HG03064 (cell line): ENCODE measurements around the gene ARHGEF39.

Source experiments
- ATAC-seq: cut with Tn5 transposase; IDR thresholded peaks from one replicate; pipeline ENCODE4 v1.9.1; 2021; ENCODE audit warnings: low read depth; ENCODE audit not compliant: unreplicated experiment

ARHGEF39 gene

DNA sequence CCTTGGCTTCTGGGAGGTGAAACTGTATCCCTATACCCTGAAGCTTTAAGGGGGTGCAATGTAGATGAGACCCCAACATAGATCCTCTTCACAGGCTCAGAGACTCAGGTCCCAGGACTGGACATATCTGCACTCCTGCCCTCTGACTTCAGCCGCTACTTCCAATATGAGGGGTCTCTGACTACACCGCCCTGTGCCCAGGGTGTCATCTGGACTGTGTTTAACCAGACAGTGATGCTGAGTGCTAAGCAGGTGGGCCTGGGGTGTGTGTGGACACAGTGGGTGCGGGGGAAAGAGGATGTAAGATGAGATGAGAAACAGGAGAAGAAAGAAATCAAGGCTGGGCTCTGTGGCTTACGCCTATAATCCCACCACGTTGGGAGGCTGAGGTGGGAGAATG lies 14.1 kb upstream of the ARHGEF39 start:
- ATAC-seq = no peak

GRCh38 chr9:35675732-35676392 lies 10.9 kb upstream of the ARHGEF39 start:
- ATAC-seq = no peak

GRCh38 chr9:35675204-35675603 lies 10.2 kb upstream of the ARHGEF39 start:
- no peak for ATAC-seq

DNA sequence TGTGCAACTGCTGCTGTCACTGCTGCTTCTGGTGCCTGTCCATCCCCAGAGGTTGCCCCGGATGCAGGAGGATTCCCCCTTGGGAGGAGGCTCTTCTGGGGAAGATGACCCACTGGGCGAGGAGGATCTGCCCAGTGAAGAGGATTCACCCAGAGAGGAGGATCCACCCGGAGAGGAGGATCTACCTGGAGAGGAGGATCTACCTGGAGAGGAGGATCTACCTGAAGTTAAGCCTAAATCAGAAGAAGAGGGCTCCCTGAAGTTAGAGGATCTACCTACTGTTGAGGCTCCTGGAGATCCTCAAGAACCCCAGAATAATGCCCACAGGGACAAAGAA lies 9.0 kb upstream of the ARHGEF39 start:
- ATAC-seq = no peak

DNA sequence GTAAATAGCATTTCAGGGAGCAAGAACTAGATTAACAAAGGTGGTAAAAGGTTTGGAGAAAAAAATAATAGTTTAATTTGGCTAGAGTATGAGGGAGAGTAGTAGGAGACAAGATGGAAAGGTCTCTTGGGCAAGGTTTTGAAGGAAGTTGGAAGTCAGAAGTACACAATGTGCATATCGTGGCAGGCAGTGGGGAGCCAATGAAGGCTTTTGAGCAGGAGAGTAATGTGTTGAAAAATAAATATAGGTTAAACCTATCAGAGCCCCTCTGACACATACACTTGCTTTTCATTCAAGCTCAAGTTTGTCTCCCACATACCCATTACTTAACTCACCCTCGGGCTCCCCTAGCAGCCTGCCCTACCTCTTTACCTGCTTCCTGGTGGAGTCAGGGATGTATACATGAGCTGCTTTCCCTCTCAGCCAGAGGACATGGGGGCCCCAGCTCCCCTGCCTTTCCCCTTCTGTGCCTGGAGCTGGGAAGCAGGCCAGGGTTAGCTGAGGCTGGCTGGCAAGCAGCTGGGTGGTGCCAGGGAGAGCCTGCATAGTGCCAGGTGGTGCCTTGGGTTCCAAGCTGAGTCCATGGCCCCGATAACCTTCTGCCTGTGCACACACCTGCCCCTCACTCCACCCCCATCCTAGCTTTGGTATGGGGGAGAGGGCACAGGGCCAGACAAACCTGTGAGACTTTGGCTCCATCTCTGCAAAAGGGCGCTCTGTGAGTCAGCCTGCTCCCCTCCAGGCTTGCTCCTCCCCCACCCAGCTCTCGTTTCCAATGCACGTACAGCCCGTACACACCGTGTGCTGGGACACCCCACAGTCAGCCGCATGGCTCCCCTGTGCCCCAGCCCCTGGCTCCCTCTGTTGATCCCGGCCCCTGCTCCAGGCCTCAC lies 8.4 kb upstream of the ARHGEF39 start, which contains the start of gene CA9:
Gene CA9, plus strand, starts transcription at position 797 of the 893 bp plus-strand sequence. Its CDS starts 32 bp downstream, at position 829.
- no peak for ATAC-seq

- no peak for ATAC-seq
Measured at GRCh38 chr9:35669331-35670145, 4.5 kb upstream of the ARHGEF39 start.

DNA sequence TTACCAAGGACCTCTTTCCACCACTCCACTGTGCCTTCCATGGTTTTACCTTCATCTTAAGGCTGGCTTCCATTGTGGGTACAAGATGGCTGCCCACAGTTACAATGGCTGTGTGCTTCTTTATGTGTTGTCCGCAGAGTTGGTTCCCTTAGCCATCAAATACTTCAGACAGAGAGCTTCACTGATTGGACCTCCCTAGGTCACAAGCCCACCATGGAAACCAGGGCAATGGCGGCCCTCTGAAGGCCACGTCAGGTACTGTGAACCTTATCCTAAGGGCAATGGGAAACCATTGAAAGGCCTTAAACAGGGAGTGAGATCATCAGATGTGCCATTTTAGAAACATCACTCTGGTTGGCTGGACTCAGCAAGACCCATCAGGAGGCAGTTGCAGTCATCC lies 2.9 kb upstream of the ARHGEF39 start:
- ATAC-seq = no peak

GRCh38 chr9:35666549-35666948 lies 1.6 kb upstream of the ARHGEF39 start:
- ATAC-seq = no peak

- ATAC-seq = no peak
Measured at GRCh38 chr9:35666045-35666444, 1.1 kb upstream of the ARHGEF39 start.

DNA sequence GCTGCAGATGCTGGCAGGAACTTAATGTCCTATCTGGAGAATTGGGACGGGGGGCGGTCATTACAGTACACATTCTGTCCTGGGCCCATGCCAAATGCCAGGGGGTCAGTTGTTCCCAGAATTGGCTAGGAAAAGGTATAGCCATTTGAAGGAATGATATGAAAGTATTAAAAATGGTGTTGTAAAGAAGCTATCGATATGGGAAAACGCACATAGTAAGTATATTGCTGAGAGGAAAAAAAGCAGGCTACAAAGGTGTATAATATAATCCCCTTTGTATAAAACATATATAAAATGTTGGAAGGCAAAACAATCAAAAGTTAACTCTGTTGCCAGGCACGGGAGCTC lies 450 bp upstream of the ARHGEF39 start:
- no peak for ATAC-seq

DNA sequence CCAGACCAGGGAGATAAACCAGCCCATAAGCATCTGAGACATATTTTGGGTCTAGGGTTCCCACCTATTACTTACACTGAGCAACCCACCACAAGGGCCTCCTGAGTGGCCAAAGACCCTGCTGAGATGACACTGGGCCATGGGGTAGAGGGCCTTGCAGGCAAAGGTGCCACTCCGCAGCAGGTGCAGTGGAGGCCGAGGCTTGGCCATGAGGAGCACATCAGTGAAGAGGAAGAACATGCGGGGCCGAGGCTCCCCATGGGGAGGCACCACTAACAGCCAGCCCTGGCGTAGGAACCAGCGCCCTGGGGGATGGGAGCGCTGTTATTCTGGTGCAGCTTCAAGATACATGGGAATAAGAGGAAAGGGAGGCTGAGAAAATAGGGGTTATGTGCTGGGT lies 2.6 kb downstream of the ARHGEF39 start:
- no peak for ATAC-seq

- no peak for ATAC-seq
Measured at GRCh38 chr9:35661756-35662350, 3.1 kb downstream of the ARHGEF39 start.

- ATAC-seq = no peak
Measured at GRCh38 chr9:35660966-35661415, 4.0 kb downstream of the ARHGEF39 start.

GRCh38 chr9:35659340-35659739 lies 5.7 kb downstream of the ARHGEF39 start:
- no peak for ATAC-seq

DNA sequence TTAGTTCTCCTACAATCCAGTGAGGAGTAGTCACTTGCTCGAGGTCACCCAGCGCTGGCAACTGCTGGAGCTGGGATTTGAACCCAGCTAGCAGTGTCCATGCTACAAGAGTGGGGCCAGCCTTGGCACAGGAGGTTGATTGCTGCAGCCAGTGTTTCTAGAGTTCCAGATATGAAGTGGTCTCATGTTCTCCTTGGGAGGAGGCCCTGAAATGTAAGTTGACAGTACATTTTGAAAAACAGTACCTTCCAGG lies 6.1 kb downstream of the ARHGEF39 start:
- no peak for ATAC-seq

DNA sequence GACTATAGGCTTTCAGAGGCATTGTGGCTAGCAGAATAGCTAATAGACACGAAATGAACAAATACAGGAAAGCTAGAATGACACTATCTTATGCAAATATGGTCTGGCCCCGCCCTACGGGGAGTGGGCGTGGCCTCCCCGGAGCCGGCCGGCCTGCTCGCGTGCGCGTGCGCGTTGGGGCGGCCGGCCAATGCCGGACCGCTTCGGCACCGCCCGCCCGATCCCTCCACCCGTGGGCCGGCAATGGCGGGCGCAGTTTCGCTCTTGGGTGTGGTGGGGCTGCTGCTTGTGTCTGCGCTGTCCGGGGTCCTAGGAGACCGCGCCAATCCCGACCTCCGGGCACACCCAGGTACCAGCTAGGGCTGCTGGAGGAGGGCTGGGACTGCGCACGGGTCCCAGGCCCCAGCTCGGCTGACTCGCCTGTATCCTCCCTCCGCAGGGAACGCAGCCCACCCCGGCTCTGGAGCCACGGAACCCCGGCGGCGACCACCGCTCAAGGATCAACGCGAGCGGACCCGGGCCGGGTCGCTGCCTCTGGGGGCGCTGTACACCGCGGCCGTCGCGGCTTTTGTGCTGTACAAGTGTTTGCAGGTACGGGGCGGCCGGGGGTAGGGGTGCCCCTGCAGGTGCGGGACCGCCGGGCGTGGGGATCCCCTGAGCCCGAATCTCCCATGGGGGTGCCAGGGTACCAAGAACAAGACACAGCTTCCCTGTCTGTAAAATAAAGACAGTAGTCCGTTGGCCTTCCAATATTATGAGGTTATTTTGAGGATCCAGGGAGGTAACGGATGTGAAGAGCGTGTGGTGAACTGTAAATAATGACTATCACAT lies 6.6 kb downstream of the ARHGEF39 start, which contains the start of gene CCDC107:
Gene CCDC107, plus strand, starts transcription at position 156 of the 831 bp plus-strand sequence. Its CDS starts 88 bp downstream, at position 244.
- ATAC-seq = peak; percentile 53

- ATAC-seq = peak; percentile 88
Measured at GRCh38 chr9:35657546-35658136, 7.4 kb downstream of the ARHGEF39 start, which contains the start of gene RMRP. TSS of gene RMRP (minus strand) at chr9:35658019.

GRCh38 chr9:35656831-35657545 lies 8.0 kb downstream of the ARHGEF39 start:
- ATAC-seq = no peak

GRCh38 chr9:35656348-35656747 lies 8.6 kb downstream of the ARHGEF39 start:
- ATAC-seq = no peak
